ENCODE results near the gene SORT1. TPM values are rescaled to one million over a fixed set of nuclear protein-coding genes. Genes with fewer than 3 reads are reported as not detected.
"Not testable (repeated sequence)": the region's sequence is repeated elsewhere in the genome, so short reads cannot be mapped to it uniquely, and the experiment has no call there.

SORT1 gene
- total RNA-seq, 8 experiments from 2014 or later = 6.7 to 52.3 (median 41.4) TPM

DNA sequence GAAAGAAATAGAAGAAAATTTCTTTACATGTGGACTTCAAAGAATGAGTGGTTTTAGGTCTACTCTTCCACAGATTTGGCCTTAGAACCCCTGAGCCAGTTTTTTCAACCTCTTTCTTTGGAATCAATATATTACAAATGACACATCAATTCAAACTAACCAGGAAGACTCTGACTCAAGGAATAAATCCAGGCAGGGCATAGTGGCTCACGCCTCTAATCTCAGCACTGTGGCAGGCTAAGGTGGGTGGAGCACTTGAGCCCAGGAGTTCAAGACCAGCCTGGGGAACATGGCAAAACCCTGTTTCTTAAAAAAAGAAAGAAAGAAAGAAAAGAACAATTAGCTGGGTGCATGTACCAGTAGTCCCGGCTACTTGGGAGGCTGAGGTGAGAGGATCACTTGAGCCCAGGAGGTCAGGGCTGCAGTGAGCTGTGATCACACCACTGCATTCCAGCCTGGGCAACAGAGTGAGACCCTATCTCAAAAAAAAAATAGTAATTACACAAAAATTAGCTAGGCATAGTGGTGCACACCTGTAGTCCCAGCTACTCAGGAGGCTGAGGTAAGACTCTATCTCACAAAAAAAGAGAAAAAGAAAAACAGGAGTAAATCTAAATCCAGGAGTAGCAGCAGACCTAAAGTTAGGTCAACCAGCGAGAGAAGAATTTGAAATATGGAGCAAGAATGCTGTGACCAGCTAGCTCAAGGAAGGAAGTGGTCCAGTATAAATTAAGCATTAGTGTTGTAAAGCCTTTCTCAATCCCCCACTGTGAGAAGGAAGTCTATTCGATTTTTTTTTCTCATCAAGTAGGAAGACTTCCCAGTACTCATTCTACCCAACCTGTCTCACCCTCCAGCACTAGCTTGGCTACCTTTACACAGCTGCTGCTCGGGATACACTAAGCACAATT is 1.9 kb downstream of the SORT1 start:
- Histone ChIP-seq H3K4me3 (peak overlapping the region in 4 of 5 donors; percentile 68 to 94 (median 80)), H3K4me1 (replicated peaks in 1 of 2) (peaks cover 39 to 45% of the 10 kb centered on the region in 2 donors), H3K27ac (no peak overlapping the region)
- WGBS, 10 experiments = 42 to 92% (median 64%) methylated on average over 2 to 5 of the region's 5 CpGs
- no peak for ATAC-seq (replicated peaks in 6 of 8)
- in situ Hi-C loops (cut with MboI; ENCODE audit: low pct_unique_long_range_greater_than_20kb in 2 of 9, low sequenced_read_pairs in 9 of 9, unreplicated experiment in 9 of 9) = loop anchor here in 4 of 9 experiments (10.0 to 25.0 kb wide), 3 partner anchors 121 to 709 kb away; partner anchors contain the start of gene PRPF38B (in 1 of the 4)

DNA sequence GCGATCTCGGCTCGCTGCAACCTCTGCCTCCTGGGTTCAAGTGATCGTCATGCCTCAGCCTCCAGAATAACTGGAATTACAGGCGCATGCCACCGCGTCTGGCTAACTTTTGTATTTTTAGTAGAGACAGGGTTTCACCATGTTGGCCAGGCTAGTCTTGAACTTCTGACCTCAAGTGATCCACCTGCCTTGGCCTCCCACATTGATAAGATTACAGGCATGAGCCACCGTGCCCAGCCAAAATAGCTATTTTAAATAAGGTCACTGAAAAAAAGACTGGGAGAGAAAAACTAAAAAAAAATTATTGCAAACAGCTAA is 2.5 kb downstream of the SORT1 start:
- in situ Hi-C loops (cut with MboI; ENCODE audit: low pct_unique_long_range_greater_than_20kb in 2 of 9, low sequenced_read_pairs in 9 of 9, unreplicated experiment in 9 of 9) = loop anchor here in 4 of 9 experiments (10.0 to 25.0 kb wide), 3 partner anchors 120 to 708 kb away; partner anchors contain the start of gene PRPF38B (in 1 of the 4)

DNA sequence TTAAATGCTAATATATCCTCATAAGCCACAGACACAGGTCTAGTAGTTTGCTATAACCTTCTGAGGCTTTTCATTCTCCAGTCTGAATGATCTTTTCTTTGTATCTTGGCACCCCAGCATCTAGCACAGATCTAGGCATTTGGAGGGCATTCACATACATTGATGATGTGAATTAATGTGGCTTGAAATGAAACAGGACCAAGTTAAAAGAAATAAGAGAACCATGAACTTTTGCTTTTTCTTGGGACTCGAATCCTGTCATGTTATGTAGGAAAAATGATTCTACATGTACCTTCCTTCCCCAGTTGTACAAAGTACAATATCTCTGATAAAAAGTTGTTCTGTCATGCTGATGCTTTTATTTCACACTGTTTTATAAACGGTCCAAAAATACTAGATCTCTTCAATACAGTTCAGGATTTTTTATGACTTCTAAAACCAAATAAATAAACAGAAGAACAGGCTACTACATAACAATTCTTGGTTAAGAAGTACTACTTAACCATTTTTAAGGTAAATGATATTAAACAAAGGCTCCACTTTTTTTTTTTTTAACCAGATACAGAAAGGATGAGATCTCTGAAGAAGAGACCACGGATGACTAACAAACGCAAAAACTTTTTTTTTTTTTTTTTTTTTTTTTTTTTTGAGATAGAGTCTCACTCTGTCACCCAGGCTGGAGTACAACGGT is 3.0 kb downstream of the SORT1 start:
- in situ Hi-C loops (cut with MboI; ENCODE audit: low pct_unique_long_range_greater_than_20kb in 2 of 9, low sequenced_read_pairs in 9 of 9, unreplicated experiment in 9 of 9) = loop anchor here in 4 of 9 experiments (10.0 to 25.0 kb wide), 3 partner anchors 120 to 707 kb away; partner anchors contain the start of gene PRPF38B (in 1 of the 4)
- Histone ChIP-seq H3K27ac (no peak overlapping the region), H3K4me1 (replicated peaks in 1 of 2) (peaks cover 39 to 47% of the 10 kb centered on the region in 2 donors), H3K4me3 (no peak overlapping the region)
- ATAC-seq (replicated peaks in 6 of 8) = no peak
- WGBS, 10 experiments = 59 to 93% (median 84%) methylated on average over 2 to 5 of the region's 5 CpGs

More for the DNA sequence above, 2.5 kb downstream of the SORT1 start:
- H3K4me3 ChIP-seq; H3K27ac ChIP-seq; ATAC-seq (replicated peaks in 6 of 8): not testable (repeated sequence)
- WGBS, 10 experiments = 40 to 91% (median 80%) methylated on average over 2 to 8 of the region's 8 CpGs; no CpG with 5 or more reads in 1 of the 10 experiments
- H3K4me1 ChIP-seq (replicated peaks in 1 of 2) = peaks cover 39 to 47% of the 10 kb centered on the region in 2 donors

DNA sequence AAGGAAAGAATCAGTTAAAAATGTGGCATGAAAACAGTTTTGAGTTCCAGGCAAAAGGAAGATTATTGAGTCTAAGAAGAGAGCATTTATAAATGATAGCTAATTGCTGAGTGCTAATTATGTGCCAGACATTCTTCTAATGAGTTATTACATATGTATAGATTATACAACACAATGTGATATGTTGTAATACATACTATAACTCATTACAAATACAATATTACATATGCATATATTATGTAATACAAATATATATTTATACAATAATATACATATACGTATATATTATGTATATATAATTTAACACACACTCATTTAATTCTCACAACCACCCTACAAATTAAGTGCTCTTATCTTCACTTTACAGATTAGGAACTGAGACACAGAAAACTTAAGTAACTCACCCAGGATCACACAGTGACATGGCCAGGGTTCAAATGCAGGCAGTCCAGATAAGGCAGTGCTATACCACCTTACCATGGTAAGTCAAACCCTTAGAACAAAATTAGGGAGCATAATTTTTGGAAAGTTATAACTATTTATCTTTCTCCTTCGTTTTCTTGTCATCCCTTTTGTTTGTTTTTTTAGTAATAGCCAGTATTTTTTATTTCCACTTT is 4.0 kb downstream of the SORT1 start:
- ATAC-seq (replicated peaks in 6 of 8) = no peak
- 24 to 93% (median 63%) methylated on average over 1 to 2 of the region's 2 CpGs for WGBS, 10 experiments
- Histone ChIP-seq H3K4me1 (replicated peaks in 1 of 2) (peaks cover 33 to 38% of the 10 kb centered on the region in 2 donors), H3K4me3 (no peak overlapping the region), H3K27ac (no peak overlapping the region)
- in situ Hi-C loops (cut with MboI; ENCODE audit: low pct_unique_long_range_greater_than_20kb in 2 of 9, low sequenced_read_pairs in 9 of 9, unreplicated experiment in 9 of 9) = loop anchor here in 4 of 9 experiments (10.0 to 25.0 kb wide), 3 partner anchors 119 to 706 kb away; partner anchors contain the start of gene PRPF38B (in 1 of the 4)

DNA sequence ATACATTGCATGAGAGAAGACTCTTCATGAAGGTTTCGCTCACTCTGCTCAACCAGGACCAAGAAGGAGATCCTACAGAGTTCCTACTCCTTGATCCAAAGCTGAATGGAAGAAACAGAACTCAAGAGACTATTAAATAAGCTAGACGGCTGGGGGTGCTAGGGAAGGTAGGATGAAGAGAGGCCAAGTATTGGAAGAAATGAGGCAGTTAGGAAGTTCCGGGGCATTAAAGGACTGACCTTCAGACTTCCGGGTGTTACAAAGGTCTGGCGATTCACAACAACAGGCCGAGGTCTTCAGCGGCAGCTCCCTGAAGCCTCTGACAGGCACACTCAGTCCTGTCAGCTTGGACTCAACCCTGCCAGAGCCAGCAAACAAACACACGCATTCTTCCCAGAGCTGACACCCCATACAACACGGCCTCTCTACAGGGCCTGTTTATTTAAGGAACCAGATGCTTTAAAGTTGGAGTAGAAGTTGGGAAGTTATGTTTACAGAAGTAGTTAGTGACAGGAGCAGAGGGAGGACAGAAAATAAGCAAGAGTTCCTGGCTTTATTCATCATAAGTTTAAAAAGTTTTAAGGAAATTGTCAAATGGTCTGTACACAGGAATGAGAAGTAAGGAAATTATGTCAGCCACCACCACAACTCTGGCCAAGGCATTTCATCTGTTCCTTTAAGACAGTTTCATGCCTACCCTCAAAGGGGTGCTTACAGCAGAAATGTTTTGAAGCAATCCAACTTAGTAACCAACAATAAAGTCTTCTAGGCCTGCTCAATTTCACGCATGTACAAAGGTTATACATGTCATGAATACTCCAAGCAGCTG is 4.7 kb downstream of the SORT1 start:
- in situ Hi-C loops (cut with MboI; ENCODE audit: low pct_unique_long_range_greater_than_20kb in 2 of 9, low sequenced_read_pairs in 9 of 9, unreplicated experiment in 9 of 9) = loop anchor here in 4 of 9 experiments (10.0 to 25.0 kb wide), 3 partner anchors 118 to 706 kb away; partner anchors contain the start of gene PRPF38B (in 1 of the 4)
- 16 to 88% (median 50%) methylated on average over 1 to 10 of the region's 10 CpGs for WGBS, 10 experiments
- ATAC-seq (replicated peaks in 6 of 8) = peak in 5 of 8 experiments; percentile 21 to 53 (median 28)
- Histone ChIP-seq H3K27ac (peak overlapping the region in 1 of 2 donors; percentile 11), H3K4me1 (replicated peaks in 1 of 2) (peaks cover 29 to 36% of the 10 kb centered on the region in 2 donors), H3K4me3 (peak overlapping the region in 1 of 5 donors; percentile 16)

DNA sequence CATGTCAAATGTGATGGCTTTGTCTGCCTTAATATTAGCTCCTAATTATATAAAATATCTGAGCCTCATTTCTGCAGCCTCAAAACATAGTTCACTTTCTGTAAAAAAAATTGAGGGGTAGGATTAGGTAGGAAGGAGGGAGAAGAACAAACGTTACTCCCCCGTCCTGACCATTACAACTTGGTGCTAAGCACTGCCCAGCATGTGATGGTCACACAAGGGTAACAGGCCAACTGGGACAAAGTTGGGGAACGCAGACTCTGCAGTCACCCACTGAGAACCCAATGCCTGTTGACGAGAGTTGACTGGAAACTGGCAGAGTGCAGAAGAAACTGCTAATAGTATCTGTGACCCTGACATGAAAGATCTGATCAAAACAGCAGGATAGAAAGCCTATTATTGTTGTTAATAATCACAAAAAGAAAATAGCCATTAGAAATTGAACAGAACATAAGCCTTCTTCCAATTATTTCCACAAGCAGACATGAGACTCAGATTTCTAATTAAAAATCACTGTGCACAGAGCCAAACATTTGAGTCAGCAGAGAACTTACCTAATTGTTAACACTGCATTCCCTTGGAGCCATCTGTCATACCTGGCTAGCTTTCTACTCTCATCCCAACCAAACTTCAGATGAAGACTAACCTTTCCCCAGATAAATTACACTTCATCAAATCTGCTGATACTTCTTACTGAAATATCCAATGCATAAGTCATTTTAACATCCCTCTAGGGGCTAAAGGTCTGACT is 5.5 kb downstream of the SORT1 start:
- in situ Hi-C loops (cut with MboI; ENCODE audit: low pct_unique_long_range_greater_than_20kb in 2 of 9, low sequenced_read_pairs in 9 of 9, unreplicated experiment in 9 of 9) = loop anchor here in 4 of 9 experiments (10.0 to 25.0 kb wide), 3 partner anchors 117 to 705 kb away; partner anchors contain the start of gene PRPF38B (in 1 of the 4)
- no peak for ATAC-seq (replicated peaks in 6 of 8)
- 44 to 100% (median 80%) methylated on average over 1 to 4 of the region's 4 CpGs for WGBS, 10 experiments
- Histone ChIP-seq H3K4me3 (no peak overlapping the region), H3K4me1 (replicated peaks in 1 of 2) (peaks cover 29 to 36% of the 10 kb centered on the region in 2 donors), H3K27ac (no peak overlapping the region)

DNA sequence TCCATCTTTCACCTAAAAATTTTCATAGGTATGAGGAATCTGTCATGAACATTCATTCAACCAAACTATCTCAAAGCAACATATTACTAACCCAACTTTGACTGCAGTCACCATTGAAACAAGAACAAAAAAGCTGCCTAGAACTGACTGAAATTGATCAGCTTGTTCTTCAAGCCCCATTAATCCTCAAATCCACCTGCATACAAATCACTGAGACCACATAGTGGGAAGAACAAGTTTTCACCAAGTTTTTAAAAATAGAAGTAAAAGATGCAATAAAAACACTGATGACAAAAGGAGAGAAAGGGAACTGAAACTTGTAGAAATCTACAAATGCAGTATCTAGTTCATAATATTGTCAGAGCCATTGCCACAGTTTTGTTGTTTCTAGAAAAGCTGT is 6.1 kb downstream of the SORT1 start:
- no peak for ATAC-seq (replicated peaks in 6 of 8)
- no peak overlapping the region for H3K4me3 ChIP-seq
- H3K4me1 ChIP-seq (replicated peaks in 1 of 2) = peaks cover 26 to 32% of the 10 kb centered on the region in 2 donors
- no peak overlapping the region for H3K27ac ChIP-seq
- in situ Hi-C loops (cut with MboI; ENCODE audit: low pct_unique_long_range_greater_than_20kb in 2 of 9, low sequenced_read_pairs in 9 of 9, unreplicated experiment in 9 of 9) = loop anchor here in 4 of 9 experiments (10.0 to 25.0 kb wide), 3 partner anchors 117 to 704 kb away; partner anchors contain the start of gene PRPF38B (in 1 of the 4)

DNA sequence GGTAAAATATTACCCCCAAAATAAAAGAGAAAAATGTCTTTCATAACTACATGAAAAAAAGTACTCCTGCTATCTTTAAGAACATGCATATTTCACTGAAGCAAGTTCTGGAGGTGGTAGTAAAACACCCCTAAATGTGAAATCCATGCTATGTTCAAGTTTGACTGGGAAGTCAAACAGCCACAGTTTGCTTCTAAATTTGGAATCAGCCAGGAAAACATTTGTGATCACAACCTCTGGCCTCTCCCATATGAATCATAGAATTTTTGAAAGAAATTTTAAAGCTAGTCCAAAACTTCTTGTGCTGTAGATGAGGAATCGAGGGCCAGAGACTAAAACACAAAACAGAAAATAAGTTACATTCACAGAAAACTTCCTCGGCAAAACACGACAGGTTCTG is 6.6 kb downstream of the SORT1 start:
- Histone ChIP-seq H3K4me3 (no peak overlapping the region), H3K27ac (no peak overlapping the region), H3K4me1 (replicated peaks in 1 of 2) (peaks cover 21 to 27% of the 10 kb centered on the region in 2 donors)
- in situ Hi-C loops (cut with MboI; ENCODE audit: low pct_unique_long_range_greater_than_20kb in 2 of 9, low sequenced_read_pairs in 9 of 9, unreplicated experiment in 9 of 9) = loop anchor here in 4 of 9 experiments (10.0 to 25.0 kb wide), 3 partner anchors 116 to 704 kb away; partner anchors contain the start of gene PRPF38B (in 1 of the 4)
- WGBS, 10 experiments = 0 to 100% (median 67%) methylated on average over 1 to 3 of the region's 3 CpGs; no CpG with 5 or more reads in 1 of the 10 experiments
- ATAC-seq (replicated peaks in 6 of 8) = peak in 1 of 8 experiments; percentile 19

DNA sequence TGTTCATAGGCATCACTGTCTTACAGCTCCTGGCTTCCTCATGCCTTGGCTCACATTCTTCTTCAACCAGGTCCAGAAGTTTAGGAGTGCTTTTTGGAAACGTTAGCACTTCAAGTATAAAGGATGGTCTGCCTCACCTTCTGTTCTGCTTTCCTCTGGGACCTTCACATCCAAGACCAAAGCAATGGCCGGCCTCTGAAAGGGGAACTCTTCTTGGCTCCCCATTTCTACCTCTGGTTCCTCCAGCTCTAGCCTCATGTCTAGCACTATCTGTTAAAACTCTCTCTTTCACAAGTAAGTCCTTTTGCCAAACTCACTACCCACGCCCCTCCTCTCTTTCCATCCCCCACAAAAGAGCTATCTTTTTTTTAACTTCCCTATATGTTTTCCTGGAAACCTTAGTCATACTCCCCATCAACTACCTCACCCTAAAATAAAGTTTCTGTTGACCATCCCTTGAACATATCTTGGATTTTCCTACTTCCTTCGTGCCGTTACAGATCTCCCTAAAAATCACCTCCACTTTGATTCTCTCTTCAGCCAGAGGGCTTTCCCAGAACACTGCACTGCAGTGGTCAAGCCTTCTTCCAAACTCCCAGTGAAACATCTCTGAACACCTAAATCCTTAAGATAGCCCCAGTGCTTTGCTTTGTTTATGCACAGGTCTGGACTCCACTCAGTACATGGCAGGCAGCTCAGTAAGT is 7.9 kb downstream of the SORT1 start:
- H3K4me1 ChIP-seq (replicated peaks in 1 of 2) = peaks cover 21 to 26% of the 10 kb centered on the region in 2 donors
- ATAC-seq (replicated peaks in 6 of 8) = no peak
- H3K4me3 ChIP-seq = no peak overlapping the region
- no peak overlapping the region for H3K27ac ChIP-seq
- in situ Hi-C loops (cut with MboI; ENCODE audit: low pct_unique_long_range_greater_than_20kb in 2 of 9, low sequenced_read_pairs in 9 of 9, unreplicated experiment in 9 of 9) = loop anchor here in 4 of 9 experiments (10.0 to 25.0 kb wide), 3 partner anchors 115 to 702 kb away; partner anchors contain the start of gene PRPF38B (in 1 of the 4)
- 68 to 100% (median 92%) methylated on average over 2 to 5 of the region's 5 CpGs for WGBS, 10 experiments

DNA sequence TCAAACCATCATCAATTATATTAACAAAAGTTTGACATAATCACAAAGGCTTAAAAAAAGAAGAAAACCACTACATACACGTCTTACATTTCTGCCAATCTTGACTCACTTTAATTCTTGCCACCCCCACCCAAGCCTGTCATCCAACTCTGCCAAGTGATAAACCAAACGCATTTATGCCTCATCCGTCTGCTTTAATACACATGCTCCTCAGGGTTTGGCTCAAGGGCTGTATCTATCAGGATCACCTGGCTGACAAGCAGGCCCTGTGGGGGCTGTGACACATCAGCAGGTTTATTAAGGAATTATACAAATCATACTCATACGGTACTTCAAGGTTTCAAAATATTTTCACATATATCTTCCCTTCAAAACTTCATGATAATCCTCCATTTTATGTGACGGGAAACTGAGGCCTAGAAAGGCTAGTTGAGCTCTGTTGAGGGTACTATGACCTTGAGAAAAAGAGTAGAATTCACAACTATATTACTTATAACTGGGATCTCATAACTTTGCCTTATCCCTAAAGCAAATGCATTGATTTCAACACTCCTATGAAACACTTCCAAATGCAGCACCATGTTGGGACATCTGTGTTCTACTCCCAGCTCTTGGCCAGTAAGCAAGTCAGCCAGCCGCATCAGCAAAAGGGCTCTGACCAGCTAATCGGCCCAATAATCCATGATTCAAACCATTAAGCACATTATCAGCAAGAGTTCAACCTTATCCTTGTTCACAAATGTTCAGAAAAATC is 8.7 kb downstream of the SORT1 start:
- Histone ChIP-seq H3K4me3 (no peak overlapping the region), H3K27ac (no peak overlapping the region), H3K4me1 (replicated peaks in 1 of 2) (peaks cover 21 to 22% of the 10 kb centered on the region in 2 donors)
- no peak for ATAC-seq (replicated peaks in 6 of 8)
- in situ Hi-C loops (cut with MboI; ENCODE audit: low pct_unique_long_range_greater_than_20kb in 2 of 9, low sequenced_read_pairs in 9 of 9, unreplicated experiment in 9 of 9) = loop anchor here in 3 of 9 experiments (25.0 kb wide), 2 partner anchors 127 to 702 kb away; partner anchors contain the start of gene PRPF38B (in 1 of the 3)
- 40 to 100% (median 76%) methylated on average over 1 to 7 of the region's 7 CpGs for WGBS, 10 experiments
